Activated B cell treated with CpG ODN at 0.5 μM for 24 hours (primary cell): Measurements from ENCODE around the gene IZUMO4. TPM values are rescaled to one million over a fixed set of nuclear protein-coding genes. Genes with fewer than 3 reads are reported as not detected.

Experiments used
- ATAC-seq: fragments of 200-7000 bp; cut with Tn5 transposase; one replicate; pipeline ENCODE4 v1.10.0; 2021; ENCODE audit warnings: low read depth, mild to moderate bottlenecking, moderate library complexity
- CTCF ChIA-PET: fragments of 350-600 bp; sonication (Branson Sonifier 250); formaldehyde crosslinking; loops from one replicate; lab custom pipeline; 2021; ENCODE audit warnings: antibody characterized with exemption; lab: Charles Lee
- POLR2A ChIA-PET: fragments of 350-600 bp; sonication (Branson Sonifier 250); formaldehyde crosslinking; loops from one replicate; lab custom pipeline; 2021; ENCODE audit warnings: antibody characterized with exemption; lab: Charles Lee
- DNase-seq: peaks from one replicate; pipeline ENCODE4 v3.0.0; 2022
- H3K27ac Mint-ChIP-seq: one replicate; pipeline ENCODE4 v1.8.0; 2020; ENCODE audit warnings: mixed read lengths
- H3K27me3 Mint-ChIP-seq: one replicate; pipeline ENCODE4 v1.8.0; 2021; ENCODE audit warnings: mixed read lengths
- H3K36me3 Mint-ChIP-seq: one replicate; pipeline ENCODE4 v1.8.0; 2021; ENCODE audit warnings: low read depth, mixed read lengths
- H3K4me1 Mint-ChIP-seq: one replicate; pipeline ENCODE4 v1.8.0; 2021; ENCODE audit warnings: mixed read lengths
- H3K4me3 Mint-ChIP-seq: one replicate; pipeline ENCODE4 v1.8.0; 2020; ENCODE audit warnings: mild to moderate bottlenecking, mixed read lengths
- H3K9me3 Mint-ChIP-seq: one replicate; pipeline ENCODE4 v1.8.0; 2020; ENCODE audit warnings: mixed read lengths
- CTCF ChIP-seq: fragments of 200-600 bp; IDR thresholded peaks from one replicate; pipeline ENCODE4 v1.8.0; 2022; ENCODE audit warnings: antibody characterized with exemption, mild to moderate bottlenecking
- intact Hi-C: fragments of 100-400 bp; cut with micrococcal nuclease; formaldehyde crosslinking; loops from one replicate; pipeline ENCODE4 v1.15.1; 2024
- total RNA-seq: library from RNA; stranded (reverse); gene quantifications from 2 replicates; pipeline ENCODE4 v1.2.3, GENCODE V29; 2022

The IZUMO4 gene
- total RNA-seq, 1 donor from 2014 or later: 78.6 TPM

- no peak overlapping the region for H3K4me3 Mint-ChIP-seq
- no peaks in the 10 kb centered on the region for H3K27me3 Mint-ChIP-seq
- no peak for ATAC-seq
- intact Hi-C loops: no loop called here
- DNase-seq: no peak
- no peaks in the 10 kb centered on the region for H3K9me3 Mint-ChIP-seq
- peak overlapping the region; percentile 99 for H3K27ac Mint-ChIP-seq
- TF ChIP-seq CTCF: no peak
- peaks cover 82% of the 10 kb centered on the region for H3K4me1 Mint-ChIP-seq
- ChIA-PET POLR2A (interaction anchor here (0.5 to 59.1 kb wide), 4 partner anchors 4 to 69 kb away, joined by 3 to 2723 read pairs (median 1364); partner anchors contain the start of genes IZUMO4, MKNK2 and MOB3A), CTCF (no interaction called here)
- peaks cover 76% of the 10 kb centered on the region for H3K36me3 Mint-ChIP-seq
These were observed 18.7 kb upstream of the IZUMO4 start for GRCh38 chr19:2077833-2078619.

GRCh38 chr19:2079076-2079864 lies 17.4 kb upstream of the IZUMO4 start:
- H3K9me3 Mint-ChIP-seq: no peaks in the 10 kb centered on the region
- peaks cover 82% of the 10 kb centered on the region for H3K4me1 Mint-ChIP-seq
- intact Hi-C loops: no loop called here
- no peak for TF ChIP-seq CTCF
- H3K4me3 Mint-ChIP-seq: no peak overlapping the region
- DNase-seq: no peak
- ATAC-seq: no peak
- ChIA-PET POLR2A (interaction anchor here (0.5 to 59.1 kb wide), 3 partner anchors 3 to 70 kb away, joined by 6 to 2723 read pairs (median 2723); partner anchors contain the start of genes IZUMO4, MKNK2 and MOB3A), CTCF (no interaction called here)
- H3K27ac Mint-ChIP-seq: peak overlapping the region; percentile 99
- H3K36me3 Mint-ChIP-seq: peaks cover 78% of the 10 kb centered on the region
- no peaks in the 10 kb centered on the region for H3K27me3 Mint-ChIP-seq

GRCh38 chr19:2079865-2080301 lies 16.8 kb upstream of the IZUMO4 start:
- POLR2A ChIA-PET: interaction anchor here (36.0 to 59.1 kb wide), 2 partner anchors 2 to 21 kb away, joined by 2723 read pairs; partner anchors contain the start of genes IZUMO4, MKNK2 and MOB3A

GRCh38 chr19:2080336-2080988 lies 16.3 kb upstream of the IZUMO4 start:
- CTCF ChIA-PET: no interaction called here
- Mint-ChIP-seq H3K4me1 (peaks cover 76% of the 10 kb centered on the region), H3K27ac (peak overlapping the region; percentile 99), H3K27me3 (no peaks in the 10 kb centered on the region), H3K4me3 (peak overlapping the region; percentile 56), H3K9me3 (no peaks in the 10 kb centered on the region), H3K36me3 (peaks cover 80% of the 10 kb centered on the region)
- ATAC-seq (no peak), DNase-seq (no peak)
- intact Hi-C loops: loop anchor here (10.0 kb wide), 1 partner anchor 1104 kb away; the partner anchor contains the start of gene NCLN
- POLR2A ChIA-PET: interaction anchor here (36.0 to 59.1 kb wide), 2 partner anchors 2 to 22 kb away, joined by 2723 read pairs; partner anchors contain the start of genes IZUMO4, MKNK2 and MOB3A
- TF ChIP-seq CTCF: no peak

More at GRCh38 chr19:2079865-2080301, 16.8 kb upstream of the IZUMO4 start:
- DNase-seq: no peak
- Mint-ChIP-seq H3K27me3 (no peaks in the 10 kb centered on the region), H3K4me1 (peaks cover 76% of the 10 kb centered on the region), H3K4me3 (peak overlapping the region; percentile 56), H3K27ac (peak overlapping the region; percentile 99), H3K9me3 (no peaks in the 10 kb centered on the region), H3K36me3 (peaks cover 79% of the 10 kb centered on the region)
- CTCF ChIA-PET: no interaction called here
- intact Hi-C loops: loop anchor here (10.0 kb wide), 1 partner anchor 1105 kb away; the partner anchor contains the start of gene NCLN
- TF ChIP-seq CTCF: no peak
- ATAC-seq: no peak
